Mesothelial cell of epicardium (in vitro differentiated cells): ENCODE data around the gene LHFPL4. TPM values are rescaled to one million over a fixed set of nuclear protein-coding genes. Genes with fewer than 3 reads are reported as not detected.
"Not testable (repeated sequence)": the region's sequence is repeated elsewhere in the genome, so short reads cannot be mapped to it uniquely, and the experiment has no call there.

Source experiments
- DNase-seq, 2 experiments: peaks; one replicate each; pipeline ENCODE4 v3.0.0; 2021; ENCODE audit warnings: low spot score in 2 of 2; ENCODE audit not compliant: unreplicated experiment in 2 of 2
- H3K27ac Mint-ChIP-seq: 2 replicates; pipeline ENCODE4 v1.8.0; 2021; ENCODE audit warnings: mixed read lengths
- H3K27me3 Mint-ChIP-seq: 2 replicates; pipeline ENCODE4 v1.8.0; 2021; ENCODE audit warnings: low read depth, mixed read lengths
- H3K36me3 Mint-ChIP-seq: 2 replicates; pipeline ENCODE4 v1.8.0; 2021; ENCODE audit warnings: mixed read lengths
- H3K4me1 Mint-ChIP-seq: 2 replicates; pipeline ENCODE4 v1.8.0; 2021; ENCODE audit warnings: mixed read lengths
- H3K4me3 Mint-ChIP-seq: 2 replicates; pipeline ENCODE4 v1.8.0; 2021; ENCODE audit warnings: mild to moderate bottlenecking, moderate library complexity, mixed read lengths
- H3K9me3 Mint-ChIP-seq: 2 replicates; pipeline ENCODE4 v1.8.0; 2021; ENCODE audit warnings: mixed read lengths
- CTCF ChIP-seq: fragments of 200-600 bp; sonication (generic); IDR thresholded peaks from one replicate; pipeline ENCODE4 v1.5.0; 2021; ENCODE audit warnings: antibody characterized with exemption; ENCODE audit not compliant: unreplicated experiment
- total RNA-seq: library from RNA; stranded (reverse); gene quantifications from 3 replicates; pipeline ENCODE4 v1.2.1, GENCODE V29; 2021

Gene LHFPL4
- not detected in 3 replicates for total RNA-seq

- H3K4me1 Mint-ChIP-seq = peaks cover 2% of the 10 kb centered on the region
- H3K9me3 Mint-ChIP-seq = no peaks in the 10 kb centered on the region
- H3K27me3 Mint-ChIP-seq = peaks cover 82% of the 10 kb centered on the region
- no peak for DNase-seq
- no peak within 1 kb of the TSS for H3K4me3 Mint-ChIP-seq
- no peak within 1 kb of the TSS for H3K27ac Mint-ChIP-seq
- no peak for TF ChIP-seq CTCF
- peaks cover 2% of the 10 kb centered on the region for H3K36me3 Mint-ChIP-seq
Measured at GRCh38 chr3:9553021-9553947, at the start of gene LHFPL4. LHFPL4 (minus strand) TSS chr3:9553822; CDS start chr3:9552679, 1,143 bp downstream.

GRCh38 chr3:9602620-9603019 is 49.0 kb upstream of the LHFPL4 start:
- Mint-ChIP-seq H3K27me3 (peaks cover 3% of the 10 kb centered on the region), H3K36me3 (peaks cover 1% of the 10 kb centered on the region), H3K27ac (no peak overlapping the region), H3K4me3 (no peak overlapping the region), H3K4me1 (no peaks in the 10 kb centered on the region), H3K9me3 (peaks cover 19% of the 10 kb centered on the region)
- no peak for DNase-seq
- no peak for TF ChIP-seq CTCF

GRCh38 chr3:9601006-9601581 is 47.5 kb upstream of the LHFPL4 start:
- H3K36me3 Mint-ChIP-seq, H3K27me3 Mint-ChIP-seq, DNase-seq, H3K27ac Mint-ChIP-seq, H3K4me3 Mint-ChIP-seq, H3K4me1 Mint-ChIP-seq: not testable (repeated sequence)
- H3K9me3 Mint-ChIP-seq = peaks cover 17% of the 10 kb centered on the region

GRCh38 chr3:9600597-9600996 is 47.0 kb upstream of the LHFPL4 start:
- peaks cover 3% of the 10 kb centered on the region for H3K27me3 Mint-ChIP-seq
- no peak for TF ChIP-seq CTCF

GRCh38 chr3:9598783-9599387 is 45.3 kb upstream of the LHFPL4 start:
- H3K27ac Mint-ChIP-seq = no peak overlapping the region
- H3K9me3 Mint-ChIP-seq = peaks cover 13% of the 10 kb centered on the region
- H3K27me3 Mint-ChIP-seq = peaks cover 3% of the 10 kb centered on the region
- no peaks in the 10 kb centered on the region for H3K36me3 Mint-ChIP-seq
- H3K4me3 Mint-ChIP-seq = no peak overlapping the region
- no peaks in the 10 kb centered on the region for H3K4me1 Mint-ChIP-seq
- DNase-seq = no peak
- TF ChIP-seq CTCF = no peak

More at GRCh38 chr3:9600597-9600996, 47.0 kb upstream of the LHFPL4 start:
- no peaks in the 10 kb centered on the region for H3K4me1 Mint-ChIP-seq
- peaks cover 17% of the 10 kb centered on the region for H3K9me3 Mint-ChIP-seq
- peaks cover 1% of the 10 kb centered on the region for H3K36me3 Mint-ChIP-seq
- no peak overlapping the region for H3K27ac Mint-ChIP-seq
- no peak for DNase-seq
- no peak overlapping the region for H3K4me3 Mint-ChIP-seq

- H3K27ac Mint-ChIP-seq = no peak overlapping the region
- H3K9me3 Mint-ChIP-seq = peaks cover 13% of the 10 kb centered on the region
- H3K4me1 Mint-ChIP-seq = no peaks in the 10 kb centered on the region
- H3K36me3 Mint-ChIP-seq = no peaks in the 10 kb centered on the region
- no peak for DNase-seq
- no peak overlapping the region for H3K4me3 Mint-ChIP-seq
- no peak for TF ChIP-seq CTCF
- no peaks in the 10 kb centered on the region for H3K27me3 Mint-ChIP-seq
Measured at GRCh38 chr3:9595877-9596276, 42.3 kb upstream of the LHFPL4 start.

GRCh38 chr3:9591781-9592180 is 38.2 kb upstream of the LHFPL4 start:
- not testable (repeated sequence) for H3K4me3 Mint-ChIP-seq, H3K27me3 Mint-ChIP-seq, H3K4me1 Mint-ChIP-seq, DNase-seq, H3K36me3 Mint-ChIP-seq, H3K27ac Mint-ChIP-seq
- H3K9me3 Mint-ChIP-seq = peaks cover 12% of the 10 kb centered on the region
